Keratinocyte (primary cell): Measurements from ENCODE around the gene RPA1. TPM values are rescaled to one million over a fixed set of nuclear protein-coding genes. Genes with fewer than 3 reads are reported as not detected.
A peak's percentile ranks its signal among the peaks of the same experiment; 100 is the strongest.

Experiments
- DNase-seq: peaks from one replicate; pipeline ENCODE4 v3.0.0-alpha.2; 2011; ENCODE audit warnings: low read depth, missing footprints, low spot score
- FAIRE-seq: peaks from 2 replicates; lab custom pipeline; 2011; peaks lifted over from hg19 to GRCh38; lab: Jason Lieb, UNC
- H2AFZ ChIP-seq: 2 replicates; pipeline ENCODE4 v1.6.0; 2012; ENCODE audit warnings: low read length, control low read depth, inconsistent platforms; ENCODE audit not compliant: control insufficient read depth
- H3K27ac ChIP-seq: 2 replicates; pipeline ENCODE4 v1.5.1; 2011; ENCODE audit warnings: low read length; ENCODE audit not compliant: control insufficient read depth, insufficient read depth
- H3K27me3 ChIP-seq: 3 replicates; pipeline ENCODE4 v1.6.0; 2011; ENCODE audit warnings: low read length; ENCODE audit not compliant: control insufficient read depth, insufficient read depth; ENCODE audit errors: extremely low read depth
- H3K36me3 ChIP-seq, 2 experiments: 2 replicates in 1 of 2; 3 replicates in 1 of 2; pipeline ENCODE4 v1.5.1; 2011; ENCODE audit warnings: low read length in 2 of 2, mild to moderate bottlenecking in 1 of 2; ENCODE audit not compliant: control insufficient read depth in 2 of 2, insufficient read depth in 2 of 2; ENCODE audit errors: extremely low read depth in 1 of 2
- H3K4me1 ChIP-seq: 3 replicates; pipeline ENCODE4 v1.5.1; 2011; ENCODE audit warnings: low read length; ENCODE audit not compliant: control insufficient read depth, insufficient read depth; ENCODE audit errors: extremely low read depth
- H3K4me2 ChIP-seq: 3 replicates; pipeline ENCODE4 v1.6.0; 2011; ENCODE audit warnings: low read depth, low read length; ENCODE audit not compliant: control insufficient read depth, insufficient read depth; ENCODE audit errors: extremely low read depth
- H3K4me3 ChIP-seq, 3 experiments: fragments of 200-600 bp in 1 of 3; sonication (generic) in 1 of 3; 2 replicates in 2 of 3; 3 replicates in 1 of 3; pipeline ENCODE4 v1.5.1; 2011 to 2016; ENCODE audit warnings: low read length in 3 of 3, mild to moderate bottlenecking in 3 of 3, control low read depth in 2 of 3, inconsistent platforms in 1 of 3, low read depth in 1 of 3, mixed read lengths in 1 of 3, mixed run types in 1 of 3, moderate library complexity in 1 of 3; ENCODE audit not compliant: control insufficient read depth in 2 of 3, insufficient read depth in 2 of 3; ENCODE audit errors: extremely low read depth in 1 of 3
- H3K79me2 ChIP-seq: 2 replicates; pipeline ENCODE4 v1.6.0; 2012; ENCODE audit warnings: low read length; ENCODE audit not compliant: control insufficient read depth, insufficient read depth
- H3K9ac ChIP-seq: 3 replicates; pipeline ENCODE4 v1.6.0; 2011; ENCODE audit warnings: low read length; ENCODE audit not compliant: control insufficient read depth, insufficient read depth; ENCODE audit errors: extremely low read depth
- H3K9me1 ChIP-seq: 3 replicates; pipeline ENCODE4 v1.6.0; 2011; ENCODE audit warnings: low read length; ENCODE audit not compliant: control insufficient read depth, insufficient read depth; ENCODE audit errors: extremely low read depth
- H3K9me3 ChIP-seq: 2 replicates; pipeline ENCODE4 v1.5.1; 2012; ENCODE audit warnings: low read depth, low read length; ENCODE audit not compliant: control insufficient read depth
- H4K20me1 ChIP-seq: 3 replicates; pipeline ENCODE4 v1.6.0; 2011; ENCODE audit warnings: low read length; ENCODE audit not compliant: control insufficient read depth, insufficient read depth; ENCODE audit errors: extremely low read depth
- CTCF ChIP-seq, 3 experiments: IDR thresholded peaks in 1 of 3; conservative IDR thresholded peaks in 1 of 3; optimal IDR thresholded peaks in 1 of 3; 2 replicates in 2 of 3; 3 replicates in 1 of 3; pipeline versions ENCODE3 to v1.5.1; 2011; ENCODE audit warnings: low read length in 3 of 3, mild to moderate bottlenecking in 3 of 3, moderate library complexity in 2 of 3, control low read depth in 1 of 3, inconsistent platforms in 1 of 3; ENCODE audit not compliant: insufficient read depth in 2 of 3; ENCODE audit errors: extremely low read depth in 1 of 3
- EZH2 ChIP-seq: IDR thresholded peaks from one replicate; pipeline ENCODE4 v1.6.1; 2012; ENCODE audit warnings: inconsistent platforms, mild to moderate bottlenecking, low read length, moderate library complexity
- dilution Hi-C: fragments of 300-500 bp; cut with MboI; formaldehyde crosslinking; loops from one replicate; pipeline ENCODE4 v1.7.0; 2020; ENCODE audit warnings: low sequenced_read_pairs; ENCODE audit not compliant: extremely low pct_ligation_motif_present
- polyA plus RNA-seq, 5 experiments: library from polyadenylated mRNA; depleted of rRNA in 3 of 5; stranded (reverse) in 3 of 5; stranded (forward) in 1 of 5; unstranded in 1 of 5; fragments of >200 nt; gene quantifications; 1 replicate in 1 of 5; 2 replicates in 3 of 5; 3 replicates in 1 of 5; pipeline versions ENCODE4 v1.2.1 to v1.2.3, GENCODE V29; 2011 to 2012; ENCODE audit warnings: missing spikeins in 2 of 5, low read depth in 1 of 5, low replicate concordance in 1 of 5

RPA1 gene
- polyA plus RNA-seq, 1 donor (not counting 4 experiments of a cell fraction or from before 2014, with no cell fraction given), result 74.9 TPM

- H3K27me3 ChIP-seq, result no peaks in the 10 kb centered on the region
- DNase-seq (no peak), FAIRE-seq (peak; percentile 94)
- no peak overlapping the region for H2AFZ ChIP-seq
- no peak overlapping the region for H3K27ac ChIP-seq
- H4K20me1 ChIP-seq, result no peaks in the 10 kb centered on the region
- H3K9ac ChIP-seq, result no peak overlapping the region
- H3K4me3 ChIP-seq, result no peak overlapping the region
- H3K4me2 ChIP-seq, result no peak overlapping the region
- TF ChIP-seq EZH2, result no peak
- TF ChIP-seq CTCF (optimal IDR thresholded peaks at IDR 0.05 in 1 of 3, IDR thresholded peaks at IDR 0.05 in 1 of 3, conservative IDR thresholded peaks at IDR 0.05 in 1 of 3; ENCODE audit: extremely low read depth in 1 of 3, insufficient read depth in 2 of 3, low read length in 3 of 3), result no peak
- no peaks in the 10 kb centered on the region for H3K9me3 ChIP-seq
- H3K79me2 ChIP-seq, result peaks cover 2% of the 10 kb centered on the region
- peaks cover 19% of the 10 kb centered on the region for H3K4me1 ChIP-seq
- no peaks in the 10 kb centered on the region for H3K9me1 ChIP-seq
- dilution Hi-C loops, result no loop called here
- H3K36me3 ChIP-seq, result peaks cover 8 to 9% of the 10 kb centered on the region in 2 experiments
These were observed 42.4 kb upstream of the RPA1 start for GRCh38 chr17:1787301-1787902.

- dilution Hi-C loops, result no loop called here
- Histone ChIP-seq H3K36me3 (peaks cover 0 to 4% of the 10 kb centered on the region in 2 experiments), H3K27me3 (no peaks in the 10 kb centered on the region), H3K79me2 (peaks cover 2% of the 10 kb centered on the region), H4K20me1 (no peaks in the 10 kb centered on the region), H3K4me2 (no peak overlapping the region), H3K9me3 (no peaks in the 10 kb centered on the region), H3K4me3 (no peak overlapping the region), H3K9ac (no peak overlapping the region), H3K27ac (no peak overlapping the region), H3K4me1 (peaks cover 27% of the 10 kb centered on the region), H2AFZ (no peak overlapping the region), H3K9me1 (no peaks in the 10 kb centered on the region)
- FAIRE-seq, result no peak
- no peak for DNase-seq
- TF ChIP-seq EZH2 (no peak), CTCF (optimal IDR thresholded peaks at IDR 0.05 in 1 of 3, IDR thresholded peaks at IDR 0.05 in 1 of 3, conservative IDR thresholded peaks at IDR 0.05 in 1 of 3; ENCODE audit: extremely low read depth in 1 of 3, insufficient read depth in 2 of 3, low read length in 3 of 3) (no peak)
These were observed 39.9 kb upstream of the RPA1 start for GRCh38 chr17:1789936-1790335.
